ENCODE data around the gene NAP1L5.
A peak's percentile ranks its signal among the peaks of the same experiment; 100 is the strongest.

Gene NAP1L5, protein sequence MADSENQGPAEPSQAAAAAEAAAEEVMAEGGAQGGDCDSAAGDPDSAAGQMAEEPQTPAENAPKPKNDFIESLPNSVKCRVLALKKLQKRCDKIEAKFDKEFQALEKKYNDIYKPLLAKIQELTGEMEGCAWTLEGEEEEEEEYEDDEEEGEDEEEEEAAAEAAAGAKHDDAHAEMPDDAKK

DNA sequence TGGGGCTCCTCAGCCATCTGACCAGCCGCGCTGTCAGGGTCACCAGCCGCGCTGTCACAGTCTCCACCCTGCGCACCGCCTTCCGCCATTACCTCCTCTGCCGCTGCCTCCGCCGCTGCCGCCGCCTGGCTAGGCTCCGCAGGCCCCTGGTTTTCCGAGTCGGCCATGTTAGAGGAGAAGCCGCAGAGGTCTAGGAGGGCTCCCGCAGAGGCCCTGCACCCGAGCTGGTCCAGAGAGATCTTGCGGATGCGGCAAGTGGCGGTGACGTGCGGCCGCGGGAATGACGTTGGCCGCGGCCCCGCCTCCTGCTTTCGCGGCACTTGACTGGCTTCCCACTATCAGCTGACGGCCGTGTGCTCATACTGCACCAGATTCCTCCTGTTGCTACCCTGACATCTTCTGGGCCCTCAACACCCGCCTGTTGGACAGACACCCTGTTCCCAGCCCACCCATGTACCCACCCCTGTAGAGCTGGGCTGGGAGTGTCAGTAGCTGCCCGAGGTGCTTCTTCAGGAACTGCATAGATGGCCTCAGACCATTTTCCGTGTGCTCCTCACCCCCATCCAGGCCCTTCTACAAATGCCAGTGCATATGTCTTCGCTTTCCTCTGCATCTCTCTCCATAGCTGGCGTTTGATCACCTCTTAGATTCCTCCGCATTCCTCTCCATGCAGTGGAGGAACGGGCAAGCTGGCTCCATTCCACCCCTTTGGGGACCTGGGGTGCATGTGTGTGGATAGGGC is at the start of gene NAP1L5:
TSS of gene NAP1L5 (minus strand) at position 242 of the 742 bp plus-strand sequence. CDS start at position 167, 75 bp downstream.
- DNase-seq (ENCODE audit: low read depth in 1 of 2, low spot score in 1 of 2): no peak
- in situ Hi-C loops (cut with HindIII; ENCODE audit: low pct_unique_long_range_greater_than_20kb, low sequenced_read_pairs): no loop called here

DNA sequence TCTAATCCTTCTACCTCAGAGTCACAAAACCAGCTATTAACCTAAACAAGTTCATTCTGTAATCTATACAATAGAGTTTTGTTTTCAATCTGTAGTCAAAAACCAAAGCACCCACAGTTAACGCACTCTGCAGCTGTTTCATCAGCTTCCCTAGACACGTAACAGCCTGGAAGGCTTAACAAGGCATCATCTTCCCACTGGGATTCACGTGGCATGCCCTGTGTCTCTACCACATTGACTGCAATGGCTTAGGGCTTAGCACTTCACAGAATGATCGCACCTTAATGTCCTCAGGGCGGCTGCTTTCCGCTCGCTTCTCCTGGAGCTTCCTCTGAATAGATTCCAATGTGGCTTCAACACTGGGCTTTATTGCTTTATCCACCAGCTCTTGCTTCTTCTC is 49.7 kb upstream of the NAP1L5 start:
- DNase-seq (ENCODE audit: low read depth in 1 of 2, low spot score in 1 of 2): no peak
- in situ Hi-C loops (cut with HindIII; ENCODE audit: low pct_unique_long_range_greater_than_20kb, low sequenced_read_pairs): no loop called here
- no peak for TF ChIP-seq JUND (IDR thresholded peaks at IDR 0.05; ENCODE audit: low read depth)

More for the DNA sequence above, at the start of gene NAP1L5:
- TF ChIP-seq JUND (IDR thresholded peaks at IDR 0.05; ENCODE audit: low read depth): no peak

DNA sequence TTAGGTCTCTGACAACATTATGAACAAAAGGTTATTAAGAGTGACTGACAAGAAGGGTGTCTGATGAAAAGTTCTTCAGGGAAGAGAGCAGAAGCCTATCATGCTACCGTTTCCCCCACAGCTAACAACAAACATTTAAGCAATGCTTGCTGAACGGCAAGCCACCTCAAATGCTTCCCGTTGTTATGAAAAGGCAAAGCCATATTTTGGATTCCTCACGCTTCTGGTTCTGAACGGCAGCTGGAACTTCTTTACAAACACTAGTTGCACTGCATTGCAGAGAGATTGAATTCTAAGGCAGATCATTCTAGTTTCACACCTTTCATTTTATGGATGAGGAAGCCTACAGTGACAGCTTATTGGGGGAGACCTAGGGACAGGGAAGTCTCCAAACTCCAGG is 48.6 kb upstream of the NAP1L5 start:
- TF ChIP-seq JUND (IDR thresholded peaks at IDR 0.05; ENCODE audit: low read depth): no peak
- in situ Hi-C loops (cut with HindIII; ENCODE audit: low pct_unique_long_range_greater_than_20kb, low sequenced_read_pairs): no loop called here
- no peak for DNase-seq (ENCODE audit: low read depth in 1 of 2, low spot score in 1 of 2)

DNA sequence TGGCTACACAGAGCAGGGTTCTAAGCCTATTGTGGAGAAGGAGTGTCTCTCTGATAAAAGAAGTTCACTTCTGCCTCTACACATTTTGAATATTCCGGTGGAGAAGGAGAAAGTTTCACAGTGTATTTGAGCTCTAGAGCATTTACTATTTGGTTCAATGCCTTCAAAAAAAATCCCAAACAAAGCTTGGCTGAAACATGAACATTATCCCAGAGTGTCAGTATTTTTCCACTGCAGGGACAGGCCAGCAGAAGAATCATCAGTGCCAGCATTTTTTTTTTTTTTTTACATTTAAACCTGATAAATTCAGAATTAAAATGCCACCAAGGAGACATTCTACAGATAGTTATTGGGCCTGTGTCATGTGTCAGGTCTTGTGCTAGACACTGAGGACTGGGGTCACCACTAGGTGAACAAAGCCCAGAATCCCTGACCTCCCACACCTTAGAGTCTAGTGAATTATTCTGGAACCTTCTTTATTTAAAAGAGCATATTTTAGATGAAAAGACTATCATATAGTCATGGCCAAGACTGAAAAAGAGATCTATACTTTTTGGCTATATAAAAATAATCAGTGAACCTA is 48.0 kb upstream of the NAP1L5 start:
- in situ Hi-C loops (cut with HindIII; ENCODE audit: low pct_unique_long_range_greater_than_20kb, low sequenced_read_pairs): no loop called here
- TF ChIP-seq JUND (IDR thresholded peaks at IDR 0.05; ENCODE audit: low read depth): no peak
- no peak for DNase-seq (ENCODE audit: low read depth in 1 of 2, low spot score in 1 of 2)

DNA sequence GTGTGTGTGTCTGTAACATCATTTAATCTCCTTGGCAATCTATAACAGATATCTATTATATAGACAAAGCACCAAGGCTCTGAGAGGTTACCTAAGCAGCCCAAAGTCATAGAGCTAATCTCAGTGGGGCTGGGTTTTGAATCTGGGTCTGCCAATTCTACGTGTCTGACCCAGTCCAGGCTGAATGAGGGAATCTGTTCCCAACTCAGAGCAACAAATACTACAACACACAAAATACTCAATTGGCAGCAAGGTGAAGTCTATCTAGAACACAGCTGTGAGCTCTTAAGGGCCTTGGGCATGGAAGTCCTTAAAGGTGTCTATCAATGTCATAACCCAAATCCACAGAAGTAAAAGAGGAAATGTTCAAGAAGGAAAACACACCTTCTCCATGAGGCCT is 47.5 kb upstream of the NAP1L5 start:
- no peak for TF ChIP-seq JUND (IDR thresholded peaks at IDR 0.05; ENCODE audit: low read depth)
- no peak for DNase-seq (ENCODE audit: low read depth in 1 of 2, low spot score in 1 of 2)
- in situ Hi-C loops (cut with HindIII; ENCODE audit: low pct_unique_long_range_greater_than_20kb, low sequenced_read_pairs): no loop called here

DNA sequence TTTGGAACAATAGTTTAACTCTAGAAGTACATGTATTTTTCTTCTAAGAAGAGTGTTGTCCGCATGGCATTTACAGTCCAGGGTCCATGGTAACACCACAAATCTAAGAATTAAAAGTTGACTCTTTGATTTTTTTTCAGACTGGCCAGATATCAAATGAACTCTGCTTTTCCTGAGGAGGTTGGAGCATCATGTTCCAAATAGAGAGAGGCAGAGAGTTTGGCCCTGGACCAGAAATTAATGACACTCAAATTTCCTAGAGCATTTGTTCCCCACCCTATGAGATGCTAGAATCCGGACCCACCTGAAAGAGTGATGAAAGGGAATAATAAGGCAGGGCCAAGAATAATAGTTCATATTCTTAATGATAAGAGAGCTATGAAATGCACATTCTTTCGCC is 47.0 kb upstream of the NAP1L5 start:
- in situ Hi-C loops (cut with HindIII; ENCODE audit: low pct_unique_long_range_greater_than_20kb, low sequenced_read_pairs): no loop called here
- DNase-seq (ENCODE audit: low read depth in 1 of 2, low spot score in 1 of 2): no peak
- no peak for TF ChIP-seq JUND (IDR thresholded peaks at IDR 0.05; ENCODE audit: low read depth)

DNA sequence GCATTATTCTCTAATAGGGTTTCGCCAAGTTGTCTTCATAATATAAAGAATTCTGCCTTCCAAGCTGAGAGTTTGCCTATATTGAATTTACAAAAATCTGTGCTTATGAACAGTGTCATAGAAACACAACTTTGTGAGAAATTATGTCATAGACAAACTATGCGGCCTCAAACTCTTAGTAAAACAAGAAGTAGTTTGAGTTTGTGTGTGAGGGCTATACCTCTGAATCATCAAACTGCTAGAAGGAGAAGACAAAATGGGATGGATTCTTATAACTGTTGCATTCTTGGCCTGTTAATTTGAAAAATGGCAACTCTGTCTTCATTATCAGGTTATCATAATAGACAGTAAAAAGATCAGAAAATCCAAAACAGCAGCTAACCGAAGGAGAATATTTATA is 46.1 kb upstream of the NAP1L5 start:
- in situ Hi-C loops (cut with HindIII; ENCODE audit: low pct_unique_long_range_greater_than_20kb, low sequenced_read_pairs): no loop called here
- DNase-seq (ENCODE audit: low read depth in 1 of 2, low spot score in 1 of 2): no peak
- TF ChIP-seq JUND (IDR thresholded peaks at IDR 0.05; ENCODE audit: low read depth): no peak

DNA sequence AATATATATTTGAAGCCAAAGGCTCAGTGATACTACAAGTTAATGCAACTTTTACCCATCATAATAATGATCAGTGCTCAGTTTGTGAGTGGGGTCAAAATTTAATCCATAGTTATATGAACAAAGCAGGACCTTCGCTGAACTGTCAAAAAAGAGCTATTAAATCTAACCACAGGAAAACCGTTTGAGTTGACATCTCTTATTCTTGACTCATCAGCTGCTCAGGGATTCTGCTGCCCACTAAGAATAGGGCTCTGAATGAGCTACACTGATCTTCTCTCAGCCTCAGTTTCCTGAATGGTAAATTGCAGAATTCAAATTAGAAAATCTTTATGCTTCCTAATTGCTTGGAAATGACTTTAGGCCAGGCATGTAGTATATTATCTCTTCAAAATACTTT is 44.9 kb upstream of the NAP1L5 start:
- in situ Hi-C loops (cut with HindIII; ENCODE audit: low pct_unique_long_range_greater_than_20kb, low sequenced_read_pairs): no loop called here
- no peak for DNase-seq (ENCODE audit: low read depth in 1 of 2, low spot score in 1 of 2)
- TF ChIP-seq JUND (IDR thresholded peaks at IDR 0.05; ENCODE audit: low read depth): no peak

DNA sequence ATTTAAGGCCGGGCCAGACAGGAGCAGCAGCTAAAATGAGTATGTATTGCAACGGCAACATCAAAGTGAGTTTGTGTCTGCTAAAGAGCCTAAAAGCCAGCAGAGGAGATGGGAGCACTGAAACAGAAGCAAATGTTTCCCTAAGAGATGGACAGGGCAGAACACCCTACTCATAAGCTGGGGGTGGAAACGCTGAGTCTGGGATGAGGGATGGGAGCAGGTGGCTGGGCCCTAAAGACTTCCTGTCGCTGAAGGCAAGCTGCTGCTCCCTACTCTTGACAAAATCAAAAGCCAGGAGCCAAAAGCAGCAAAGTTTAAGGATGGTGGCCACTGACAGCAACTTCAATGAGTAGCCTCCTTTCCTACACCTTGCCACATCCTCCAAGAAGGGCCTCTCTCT is 40.6 kb upstream of the NAP1L5 start:
- TF ChIP-seq JUND (IDR thresholded peaks at IDR 0.05; ENCODE audit: low read depth): no peak
- DNase-seq (ENCODE audit: low read depth in 1 of 2, low spot score in 1 of 2): no peak
- in situ Hi-C loops (cut with HindIII; ENCODE audit: low pct_unique_long_range_greater_than_20kb, low sequenced_read_pairs): no loop called here

DNA sequence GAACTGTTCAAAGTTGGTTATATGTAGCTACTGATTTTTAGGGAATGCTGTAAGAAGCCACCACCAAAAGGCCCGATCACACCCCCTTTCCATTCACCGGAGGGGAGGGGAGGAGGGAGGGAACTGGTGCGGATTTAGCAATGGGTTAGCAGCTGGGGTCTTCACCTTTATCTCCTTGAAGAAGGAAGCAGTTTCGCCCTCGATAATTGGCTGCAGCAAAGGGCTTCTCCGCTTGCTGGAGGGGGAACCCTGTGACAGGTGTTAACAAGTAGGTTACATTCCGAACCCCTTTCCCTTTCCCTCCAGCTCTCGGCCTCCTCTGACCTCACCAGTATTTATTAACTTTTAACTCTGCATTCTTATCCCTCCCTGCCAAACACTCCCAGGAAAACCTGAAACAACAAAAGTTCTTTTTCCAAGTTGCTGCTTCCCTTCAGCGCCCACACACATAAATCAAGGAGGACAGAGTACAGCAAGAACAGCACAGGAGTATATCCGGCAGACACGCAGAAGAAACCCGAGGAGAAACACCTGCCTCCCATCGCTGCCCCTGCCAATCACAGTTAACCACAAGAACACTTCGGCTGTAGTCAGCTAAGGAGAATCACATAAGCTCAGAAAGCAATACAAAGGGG is 39.8 kb upstream of the NAP1L5 start:
- DNase-seq (ENCODE audit: low read depth in 1 of 2, low spot score in 1 of 2): peak; percentile 15 to 65
- no peak for TF ChIP-seq JUND (IDR thresholded peaks at IDR 0.05; ENCODE audit: low read depth)
- in situ Hi-C loops (cut with HindIII; ENCODE audit: low pct_unique_long_range_greater_than_20kb, low sequenced_read_pairs): no loop called here

DNA sequence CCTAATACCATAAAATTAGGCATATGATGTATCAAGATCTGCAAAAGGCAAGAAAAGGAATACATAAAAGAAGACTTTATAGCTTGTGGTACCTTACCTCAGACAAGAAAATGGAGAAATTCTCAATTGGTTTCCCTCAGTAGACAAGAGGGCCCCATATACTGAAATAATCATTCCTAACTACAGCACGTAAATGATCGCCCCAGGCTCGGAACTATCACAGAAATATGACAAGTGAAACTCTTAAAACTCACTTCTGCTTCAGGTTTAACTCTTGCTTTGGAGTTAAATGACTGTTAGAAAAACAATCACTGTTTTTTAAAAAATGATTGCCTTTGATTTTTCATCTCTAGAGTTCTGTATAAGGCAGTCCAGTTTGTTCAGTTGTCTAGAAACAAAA is 38.6 kb upstream of the NAP1L5 start:
- TF ChIP-seq JUND (IDR thresholded peaks at IDR 0.05; ENCODE audit: low read depth): no peak
- no peak for DNase-seq (ENCODE audit: low read depth in 1 of 2, low spot score in 1 of 2)
- in situ Hi-C loops (cut with HindIII; ENCODE audit: low pct_unique_long_range_greater_than_20kb, low sequenced_read_pairs): no loop called here

DNA sequence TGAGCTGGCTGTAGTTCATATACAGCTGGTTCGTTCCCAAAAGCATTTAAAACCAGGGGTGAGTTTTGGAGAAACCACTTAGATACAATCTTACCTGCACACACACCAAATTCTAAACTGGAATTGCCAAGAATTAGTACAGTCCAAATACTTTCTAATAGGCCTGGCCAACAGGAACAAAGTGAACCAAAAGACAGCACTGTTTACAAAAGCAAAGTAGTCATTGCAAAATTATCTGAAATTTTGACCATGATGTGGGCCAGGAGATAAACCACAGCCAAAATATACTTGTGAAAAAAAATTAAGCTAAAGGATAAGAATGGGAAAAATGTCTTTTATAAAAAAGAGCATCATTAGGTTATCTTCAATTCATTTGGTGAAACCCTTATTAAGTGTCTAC is 37.9 kb upstream of the NAP1L5 start:
- no peak for TF ChIP-seq JUND (IDR thresholded peaks at IDR 0.05; ENCODE audit: low read depth)
- in situ Hi-C loops (cut with HindIII; ENCODE audit: low pct_unique_long_range_greater_than_20kb, low sequenced_read_pairs): no loop called here
- no peak for DNase-seq (ENCODE audit: low read depth in 1 of 2, low spot score in 1 of 2)

DNA sequence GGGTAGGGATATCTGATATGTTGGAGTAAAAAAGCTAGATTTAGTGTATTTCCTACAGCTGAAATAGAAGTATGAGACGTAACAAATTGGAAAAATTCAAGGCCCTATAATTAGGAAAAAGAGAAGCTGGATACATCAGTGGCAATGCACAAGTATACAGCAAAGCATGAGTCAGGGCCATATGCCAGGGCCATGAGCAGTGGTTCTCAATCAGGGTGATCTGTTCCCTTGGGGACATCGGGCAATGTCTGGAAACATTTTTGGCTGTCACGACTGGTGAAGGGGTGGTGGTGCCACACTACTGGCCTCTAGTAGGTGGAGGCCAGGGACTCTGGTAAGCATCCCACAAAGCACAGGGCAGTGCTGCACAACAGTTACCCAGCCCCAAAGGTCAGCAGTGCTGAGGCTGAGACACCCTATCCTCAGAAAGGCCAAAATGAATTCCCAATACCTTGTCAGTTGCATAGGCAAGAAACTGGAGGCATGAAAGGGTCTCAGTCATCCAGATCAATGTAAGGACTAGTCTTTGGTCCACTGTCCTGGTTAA is 36.8 kb upstream of the NAP1L5 start:
- no peak for TF ChIP-seq JUND (IDR thresholded peaks at IDR 0.05; ENCODE audit: low read depth)
- in situ Hi-C loops (cut with HindIII; ENCODE audit: low pct_unique_long_range_greater_than_20kb, low sequenced_read_pairs): no loop called here
- DNase-seq (ENCODE audit: low read depth in 1 of 2, low spot score in 1 of 2): no peak

All from T47D (cell line).